B cell (primary cell): Measurements from ENCODE around the gene HMGB4. TPM values are rescaled to one million over a fixed set of nuclear protein-coding genes. Genes with fewer than 3 reads are reported as not detected.

Experiments used
- ATAC-seq: fragments of 200-7000 bp; cut with Tn5 transposase; one replicate; pipeline ENCODE4 v1.10.0; 2021; ENCODE audit warnings: low read depth, mild to moderate bottlenecking, moderate number of reproducible peaks, moderate library complexity
- CTCF ChIA-PET: fragments of 350-600 bp; sonication (Branson Sonifier 250); formaldehyde crosslinking; loops from one replicate; lab custom pipeline; 2021; ENCODE audit warnings: antibody characterized with exemption, inconsistent platforms; lab: Charles Lee
- POLR2A ChIA-PET: fragments of 350-600 bp; sonication (Branson Sonifier 250); formaldehyde crosslinking; loops from one replicate; lab custom pipeline; 2021; ENCODE audit warnings: antibody characterized with exemption; lab: Charles Lee
- DNase-seq: peaks from one replicate; pipeline ENCODE4 v3.0.0; 2013
- H2AFZ ChIP-seq: 2 replicates; pipeline ENCODE4 v1.6.1; 2012; ENCODE audit warnings: mild to moderate bottlenecking, low read depth, low read length; ENCODE audit not compliant: insufficient read depth, poor library complexity, severe bottlenecking
- H3K27ac ChIP-seq, 2 donors: 1 replicate in 1 of 2; 2 replicates in 1 of 2; pipeline ENCODE4 v1.5.1; 2012 to 2013; ENCODE audit warnings: low read length in 2 of 2, mild to moderate bottlenecking in 2 of 2, moderate library complexity in 1 of 2
- H3K27me3 ChIP-seq, 4 experiments: fragments of 200-600 bp in 1 of 4; sonication (generic) in 1 of 4; replicated peaks in 1 of 4; 1 replicate in 2 of 4; 2 replicates in 2 of 4; pipeline versions ENCODE4 v1.6.1 to v1.7.0; 2013 to 2016; ENCODE audit warnings: low read length in 3 of 4, mild to moderate bottlenecking in 2 of 4, mixed read lengths in 1 of 4, moderate library complexity in 1 of 4; ENCODE audit not compliant: insufficient read depth in 4 of 4, control insufficient read depth in 3 of 4; ENCODE audit errors: control extremely low read depth in 1 of 4
- H3K36me3 ChIP-seq, 2 experiments: replicated peaks in 1 of 2; 1 replicate in 1 of 2; 2 replicates in 1 of 2; pipeline versions ENCODE4 v1.6.1 to v1.7.1; 2013; ENCODE audit warnings: low read length in 1 of 2; ENCODE audit not compliant: insufficient read depth in 2 of 2, control insufficient read depth in 1 of 2; ENCODE audit errors: control extremely low read depth in 1 of 2, extremely low read depth in 1 of 2
- H3K4me1 ChIP-seq, 2 donors: fragments of 200-600 bp in 1 of 2; sonication (generic) in 1 of 2; 1 replicate in 1 of 2; 2 replicates in 1 of 2; pipeline versions ENCODE4 v1.5.1 to v1.6.1; 2013 to 2017; ENCODE audit warnings: low read length in 2 of 2; ENCODE audit not compliant: control insufficient read depth in 2 of 2, insufficient read depth in 2 of 2
- H3K4me2 ChIP-seq: replicated peaks from 2 replicates; pipeline ENCODE3; 2012; ENCODE audit warnings: mild to moderate bottlenecking, low read depth, low read length; ENCODE audit not compliant: poor library complexity, severe bottlenecking
- H3K4me3 ChIP-seq, 5 experiments: fragments of 200-600 bp in 1 of 5; sonication (generic) in 1 of 5; 1 replicate in 3 of 5; 2 replicates in 2 of 5; pipeline versions ENCODE4 v1.5.1 to v1.7.0; 2011 to 2016; ENCODE audit warnings: low read length in 4 of 5, mild to moderate bottlenecking in 4 of 5, low read depth in 2 of 5, control low read depth in 1 of 5, moderate library complexity in 1 of 5; ENCODE audit not compliant: insufficient read depth in 1 of 5; ENCODE audit errors: control extremely low read depth in 1 of 5, extremely low read depth in 1 of 5
- H3K79me2 ChIP-seq: fragments of 200-600 bp; sonication (generic); one replicate; pipeline ENCODE4 v1.6.0; 2016; ENCODE audit warnings: low read length; ENCODE audit not compliant: control insufficient read depth, insufficient read depth
- H3K9ac ChIP-seq: fragments of 200-600 bp; sonication (generic); 2 replicates; pipeline ENCODE4 v1.6.1; 2017; ENCODE audit warnings: mild to moderate bottlenecking, low read length, moderate library complexity
- H3K9me3 ChIP-seq, 3 donors: one replicate each; pipeline versions ENCODE4 v1.6.1 to v1.7.1; 2013; ENCODE audit warnings: low read length in 2 of 3; ENCODE audit not compliant: control insufficient read depth in 2 of 3, insufficient read depth in 1 of 3; ENCODE audit errors: control extremely low read depth in 1 of 3
- H4K20me1 ChIP-seq: 2 replicates; pipeline ENCODE4 v1.6.0; 2012; ENCODE audit warnings: mild to moderate bottlenecking, low read length; ENCODE audit not compliant: insufficient read depth, control insufficient read depth, poor library complexity, severe bottlenecking
- H3K27ac Mint-ChIP-seq: one replicate; pipeline ENCODE4 v1.8.0; 2021; ENCODE audit warnings: mixed read lengths
- H3K27me3 Mint-ChIP-seq: one replicate; pipeline ENCODE4 v1.8.0; 2021; ENCODE audit warnings: mixed read lengths
- H3K4me1 Mint-ChIP-seq: one replicate; pipeline ENCODE4 v1.8.0; 2021; ENCODE audit warnings: mixed read lengths
- H3K4me3 Mint-ChIP-seq: one replicate; pipeline ENCODE4 v1.8.0; 2021; ENCODE audit warnings: mixed read lengths
- H3K9me3 Mint-ChIP-seq: one replicate; pipeline ENCODE4 v1.8.0; 2022; ENCODE audit warnings: mixed read lengths; ENCODE audit not compliant: insufficient read depth
- CTCF ChIP-seq: fragments of 200-600 bp; IDR thresholded peaks from one replicate; pipeline ENCODE4 v1.8.0; 2022; ENCODE audit warnings: antibody characterized with exemption, mild to moderate bottlenecking
- EZH2 ChIP-seq: IDR thresholded peaks from 2 replicates; pipeline ENCODE4 v1.6.1; 2012; ENCODE audit warnings: borderline replicate concordance, low read depth, mild to moderate bottlenecking, moderate library complexity, low read length; ENCODE audit not compliant: insufficient read depth, poor library complexity, severe bottlenecking
- WGBS: methylation state at CpG from one replicate; pipeline ENCODE4 v1.1.5; 2013; ENCODE audit warnings: missing lambda C conversion rate; ENCODE audit not compliant: insufficient coverage; 5-methylcytosine and 5-hydroxymethylcytosine counted together
- intact Hi-C: fragments of 100-400 bp; cut with micrococcal nuclease; formaldehyde crosslinking; loops from one replicate; pipeline ENCODE4 v1.10.0; 2022
- polyA plus RNA-seq: library from polyadenylated mRNA; depleted of rRNA; stranded (reverse); fragments of >200 nt; gene quantifications from 2 replicates; pipeline ENCODE4 v1.2.3, GENCODE V29; 2012
- total RNA-seq, 2 donors: library from RNA; stranded (reverse); fragments of 120-200 nt in 1 of 2; gene quantifications; 1 replicate in 1 of 2; 2 replicates in 1 of 2; pipeline versions ENCODE4 v1.2.3 to v1.2.4, GENCODE V29; 2013 to 2022

HMGB4 gene
- total and polyA plus RNA-seq, 2 donors (not counting 1 experiment from before 2014, with no cell fraction given), result not detected

- ATAC-seq (no peak), DNase-seq (no peak)
- no peaks in the 10 kb centered on the region for H3K9me3 ChIP-seq
- Mint-ChIP-seq H3K9me3 (no peaks in the 10 kb centered on the region), H3K4me3 (no peak overlapping the region), H3K27ac (no peak overlapping the region), H3K4me1 (no peaks in the 10 kb centered on the region), H3K27me3 (peaks cover 4% of the 10 kb centered on the region)
- TF ChIP-seq EZH2, result no peak
- no peak for TF ChIP-seq CTCF
- no peaks in the 10 kb centered on the region for H3K4me1 ChIP-seq
- CTCF ChIA-PET, result no interaction called here
- H3K4me3 ChIP-seq, result no peak overlapping the region
- intact Hi-C loops, result no loop called here
- no peaks in the 10 kb centered on the region for H4K20me1 ChIP-seq
- no peaks in the 10 kb centered on the region for H3K79me2 ChIP-seq
- peaks cover 0 to 3% (median 1%) of the 10 kb centered on the region in 4 experiments for H3K27me3 ChIP-seq
- 89% methylated on average over 6 of the region's 6 CpGs for WGBS
- POLR2A ChIA-PET, result no interaction called here
- no peak overlapping the region for H3K4me2 ChIP-seq
- H2AFZ ChIP-seq, result no peak overlapping the region
- no peak overlapping the region for H3K27ac ChIP-seq
- H3K36me3 ChIP-seq, result no peaks in the 10 kb centered on the region
- H3K9ac ChIP-seq, result no peak overlapping the region
These were observed 2.4 kb downstream of the HMGB4 start for GRCh38 chr1:33866281-33866680.

- peaks cover 4% of the 10 kb centered on the region for H3K27me3 Mint-ChIP-seq
- DNase-seq (no peak), ATAC-seq (no peak)
- Histone ChIP-seq H3K4me2 (no peak overlapping the region), H3K4me3 (no peak overlapping the region), H3K4me1 (no peaks in the 10 kb centered on the region), H3K9ac (no peak overlapping the region), H3K36me3 (no peaks in the 10 kb centered on the region), H2AFZ (no peak overlapping the region), H3K9me3 (no peaks in the 10 kb centered on the region), H3K27me3 (peaks cover 0 to 3% (median 1%) of the 10 kb centered on the region in 4 experiments), H3K27ac (no peak overlapping the region), H4K20me1 (no peaks in the 10 kb centered on the region), H3K79me2 (no peaks in the 10 kb centered on the region)
- ChIA-PET POLR2A (no interaction called here), CTCF (no interaction called here)
- H3K27ac Mint-ChIP-seq, result no peak overlapping the region
- no CpG with 5 or more reads among the region's 1 CpG for WGBS
- no peak overlapping the region for H3K4me3 Mint-ChIP-seq
- TF ChIP-seq EZH2 (no peak), CTCF (no peak)
- intact Hi-C loops, result no loop called here
- no peaks in the 10 kb centered on the region for H3K4me1 Mint-ChIP-seq
- H3K9me3 Mint-ChIP-seq, result no peaks in the 10 kb centered on the region
These were observed 3.8 kb downstream of the HMGB4 start for GRCh38 chr1:33867684-33868083.
